KOPT-K1 (cell line): Measurements from ENCODE around the gene CACNA1B.

ENCODE experiments used
- H3K27ac ChIP-seq: fragments of 200-600 bp; sonication (generic); 2 replicates; pipeline ENCODE4 v1.5.1; 2016; ENCODE audit warnings: antibody characterized with exemption, mild to moderate bottlenecking, low read depth, low read length; ENCODE audit not compliant: poor library complexity, severe bottlenecking
- H3K36me3 ChIP-seq: fragments of 200-600 bp; sonication (generic); 2 replicates; pipeline ENCODE4 v1.5.1; 2017; ENCODE audit warnings: antibody characterized with exemption, mild to moderate bottlenecking, low read length, moderate library complexity; ENCODE audit not compliant: insufficient read depth
- H3K9me3 ChIP-seq: fragments of 200-600 bp; sonication (generic); 2 replicates; pipeline ENCODE4 v1.5.1; 2017; ENCODE audit warnings: antibody characterized with exemption, low read length, mild to moderate bottlenecking; ENCODE audit not compliant: insufficient read depth, poor library complexity, severe bottlenecking

The CACNA1B gene

DNA sequence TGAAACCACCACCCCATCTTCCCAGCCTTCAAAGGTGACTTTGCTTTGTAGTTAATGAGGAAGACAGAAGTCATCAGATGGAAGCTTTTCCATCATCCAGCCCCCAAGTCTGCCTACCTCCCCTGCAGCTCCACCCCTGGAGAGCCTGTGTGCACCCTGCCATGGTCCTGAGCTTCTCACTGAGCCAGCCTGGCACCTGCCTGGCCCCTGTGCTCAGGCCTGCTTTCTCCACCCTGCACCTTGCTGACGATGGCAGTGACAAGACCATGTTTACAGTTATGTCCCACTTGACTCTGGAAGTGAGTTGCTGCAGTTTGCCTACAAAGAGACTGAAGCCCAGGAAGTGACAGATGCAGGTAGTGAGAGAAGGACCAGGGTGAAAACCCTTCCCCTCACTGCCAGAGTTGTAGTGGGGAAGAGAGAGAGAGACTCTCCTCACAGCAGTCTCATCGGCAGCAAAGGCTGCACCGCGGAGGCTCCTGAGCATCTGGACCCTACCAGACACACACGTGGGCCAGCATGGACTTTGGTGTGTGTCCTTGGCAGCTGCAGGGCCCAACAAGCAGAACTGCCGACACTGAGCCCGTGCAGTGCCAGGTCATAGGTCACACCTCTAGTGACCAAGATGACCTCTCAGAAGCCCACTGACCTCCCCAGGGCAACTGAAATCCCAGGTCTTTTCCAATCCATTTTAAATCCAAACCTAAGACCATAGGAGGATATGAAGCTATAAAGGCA is 107.1 kb downstream of the CACNA1B start:
- no peak overlapping the region for H3K27ac ChIP-seq
- H3K9me3 ChIP-seq: no peaks in the 10 kb centered on the region
- no peaks in the 10 kb centered on the region for H3K36me3 ChIP-seq

DNA sequence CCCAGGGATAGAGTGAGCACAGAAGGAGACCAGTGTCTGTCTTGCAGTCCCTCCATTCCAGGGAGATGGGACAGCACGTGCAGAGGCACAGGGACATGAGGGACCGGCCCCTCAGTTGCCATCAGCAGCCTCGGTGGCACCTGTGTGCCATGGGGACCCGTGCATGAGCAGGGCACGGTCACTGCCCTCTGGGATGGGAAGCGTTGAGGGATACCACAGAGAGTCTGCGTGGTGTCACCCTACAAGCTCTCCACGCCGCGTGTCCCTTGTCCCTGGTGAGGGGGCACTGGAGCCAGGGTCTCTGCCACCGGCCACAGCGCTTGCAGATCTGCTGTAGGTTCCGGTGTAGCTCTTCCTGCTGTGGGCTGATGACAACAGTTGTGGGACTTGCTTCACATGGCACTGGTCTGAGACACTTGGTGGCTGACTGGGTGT is 108.1 kb downstream of the CACNA1B start:
- H3K27ac ChIP-seq: no peak overlapping the region
- H3K36me3 ChIP-seq: no peaks in the 10 kb centered on the region
- no peaks in the 10 kb centered on the region for H3K9me3 ChIP-seq

DNA sequence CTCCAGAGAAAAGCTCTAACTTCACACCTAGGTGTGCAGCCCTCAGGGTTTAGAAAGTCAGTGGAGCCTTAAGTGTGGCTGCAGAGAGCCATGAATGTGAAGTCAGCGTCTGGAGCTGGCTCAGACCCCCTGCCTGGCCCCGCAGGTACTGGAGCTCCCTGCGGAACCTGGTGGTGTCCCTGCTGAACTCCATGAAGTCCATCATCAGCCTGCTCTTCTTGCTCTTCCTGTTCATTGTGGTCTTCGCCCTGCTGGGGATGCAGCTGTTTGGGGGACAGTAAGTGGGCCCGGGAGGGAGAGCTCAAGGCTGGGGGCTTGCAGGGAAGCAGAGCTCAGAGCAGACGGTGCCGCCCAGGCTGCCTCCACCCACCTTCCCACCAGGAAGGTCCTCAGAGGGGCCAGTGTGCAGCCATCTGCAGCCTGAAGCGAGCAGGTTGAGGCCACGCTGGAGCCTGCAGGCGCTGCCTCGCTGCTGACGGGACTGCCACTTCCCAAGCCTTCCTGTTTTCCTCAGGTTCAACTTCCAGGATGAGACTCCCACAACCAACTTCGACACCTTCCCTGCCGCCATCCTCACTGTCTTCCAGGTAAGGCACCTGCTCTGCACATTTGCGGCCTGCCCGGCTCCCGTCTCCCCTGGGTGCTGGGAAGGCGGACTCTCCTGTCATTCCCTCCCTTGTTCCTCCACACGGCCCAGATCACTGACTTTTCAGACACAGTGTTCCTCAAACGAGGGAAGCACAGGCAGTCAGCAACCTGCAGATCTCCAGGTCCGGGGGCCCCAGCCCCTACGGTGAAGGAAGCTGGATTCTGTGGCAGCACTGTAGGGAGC is 108.9 kb downstream of the CACNA1B start:
- Histone ChIP-seq H3K9me3 (no peaks in the 10 kb centered on the region), H3K36me3 (no peaks in the 10 kb centered on the region)

DNA sequence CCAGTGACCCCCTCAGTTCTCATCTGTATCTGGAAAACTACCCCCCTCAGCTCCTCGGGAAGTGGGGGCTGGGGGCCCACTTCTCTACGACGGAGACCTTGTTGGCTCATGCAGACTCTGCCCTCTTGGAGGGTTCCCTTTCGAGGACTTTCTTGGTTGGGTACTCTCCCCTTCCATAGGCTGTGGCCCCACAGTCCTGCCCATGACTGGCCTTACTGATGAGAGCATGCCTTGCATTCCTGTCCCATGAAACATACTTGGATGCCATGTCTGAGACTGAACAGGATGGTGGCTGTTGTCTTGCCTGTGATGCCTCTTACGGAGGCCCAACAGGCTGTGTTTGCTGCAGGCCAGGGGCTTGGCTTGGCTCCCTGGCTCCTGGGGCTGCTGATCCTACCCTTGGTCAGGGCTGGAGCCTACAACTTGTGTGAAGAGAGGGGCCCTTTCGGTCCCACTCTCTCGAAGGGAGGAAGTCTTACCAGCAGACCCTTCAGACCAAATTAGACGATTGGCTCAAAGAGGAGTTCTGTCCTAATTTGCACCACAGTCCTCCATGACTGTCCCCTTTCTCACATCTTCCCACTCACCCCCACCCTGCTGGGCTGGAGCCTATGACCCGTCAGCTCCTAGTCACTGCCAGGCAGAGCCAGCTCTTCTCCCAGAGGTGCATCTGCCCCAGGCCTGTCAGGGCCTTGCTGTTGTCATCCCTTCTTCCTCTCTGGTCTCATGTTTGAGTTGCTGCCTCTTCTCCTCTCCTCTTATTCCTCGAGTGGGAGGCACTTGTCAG is 109.9 kb downstream of the CACNA1B start:
- no peaks in the 10 kb centered on the region for H3K9me3 ChIP-seq
- no peak overlapping the region for H3K27ac ChIP-seq
- no peaks in the 10 kb centered on the region for H3K36me3 ChIP-seq

More for the DNA sequence above, 108.9 kb downstream of the CACNA1B start:
- no peak overlapping the region for H3K27ac ChIP-seq

DNA sequence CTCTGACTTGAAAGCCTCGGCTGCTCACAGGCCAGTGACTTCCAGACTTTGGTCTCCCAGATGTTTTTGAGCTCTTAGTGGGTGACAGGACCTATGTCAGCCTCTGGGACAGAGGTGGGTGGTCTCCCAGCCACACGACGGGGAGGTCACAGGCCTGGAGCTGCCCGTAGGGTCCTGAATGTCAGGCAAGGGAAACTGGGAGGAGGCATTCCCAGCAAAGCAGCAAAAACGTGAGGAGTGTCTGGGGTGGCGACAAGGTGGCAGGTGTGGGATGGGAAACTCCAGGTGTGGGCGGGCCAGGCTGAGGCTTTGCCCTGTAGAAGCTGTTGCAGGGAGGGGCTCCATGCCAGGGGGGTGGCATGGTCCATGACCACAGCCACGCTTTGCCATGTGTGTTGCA is 110.5 kb downstream of the CACNA1B start:
- Histone ChIP-seq H3K36me3 (no peaks in the 10 kb centered on the region), H3K27ac (no peak overlapping the region), H3K9me3 (no peaks in the 10 kb centered on the region)

DNA sequence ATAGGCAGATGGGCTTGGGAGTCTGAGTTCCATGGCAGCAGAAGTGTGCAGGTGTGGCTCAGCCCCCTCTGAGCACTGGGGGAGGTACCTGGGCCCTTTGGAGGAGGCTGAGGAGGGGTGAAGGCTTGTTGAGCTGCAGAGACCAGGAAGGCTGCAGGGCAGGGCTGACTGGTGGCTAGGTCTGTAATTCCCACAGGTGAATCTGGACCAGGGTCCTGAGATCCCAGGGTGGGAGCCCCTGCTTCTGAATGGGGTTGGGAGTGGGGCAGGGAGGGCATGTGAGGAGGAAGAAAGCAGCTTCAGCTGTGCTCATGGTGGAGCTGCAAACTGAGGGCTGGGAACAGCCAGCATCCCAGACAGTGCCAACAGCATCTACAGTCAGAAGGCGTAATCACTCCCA is 111.1 kb downstream of the CACNA1B start:
- Histone ChIP-seq H3K36me3 (no peaks in the 10 kb centered on the region), H3K9me3 (no peaks in the 10 kb centered on the region), H3K27ac (no peak overlapping the region)

DNA sequence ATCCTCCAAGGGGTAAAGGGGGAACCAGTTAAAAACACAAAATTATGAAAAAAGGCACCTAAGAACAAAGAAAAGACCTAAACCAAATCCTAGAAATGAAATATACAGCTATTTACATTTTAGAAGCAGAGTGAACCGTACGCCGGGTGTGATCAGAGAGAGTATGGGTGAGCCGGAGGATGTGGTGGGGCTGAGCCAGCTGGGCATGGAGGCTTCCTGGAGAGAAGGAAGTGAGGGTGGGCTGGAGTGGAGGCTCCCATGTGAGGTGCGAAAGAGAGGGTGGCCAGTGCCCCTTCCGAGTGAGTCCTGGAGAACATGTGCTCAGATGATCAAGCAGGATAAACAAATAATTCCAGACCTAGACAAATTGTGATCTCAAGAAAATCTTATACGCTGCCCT is 111.6 kb downstream of the CACNA1B start:
- no peaks in the 10 kb centered on the region for H3K9me3 ChIP-seq

DNA sequence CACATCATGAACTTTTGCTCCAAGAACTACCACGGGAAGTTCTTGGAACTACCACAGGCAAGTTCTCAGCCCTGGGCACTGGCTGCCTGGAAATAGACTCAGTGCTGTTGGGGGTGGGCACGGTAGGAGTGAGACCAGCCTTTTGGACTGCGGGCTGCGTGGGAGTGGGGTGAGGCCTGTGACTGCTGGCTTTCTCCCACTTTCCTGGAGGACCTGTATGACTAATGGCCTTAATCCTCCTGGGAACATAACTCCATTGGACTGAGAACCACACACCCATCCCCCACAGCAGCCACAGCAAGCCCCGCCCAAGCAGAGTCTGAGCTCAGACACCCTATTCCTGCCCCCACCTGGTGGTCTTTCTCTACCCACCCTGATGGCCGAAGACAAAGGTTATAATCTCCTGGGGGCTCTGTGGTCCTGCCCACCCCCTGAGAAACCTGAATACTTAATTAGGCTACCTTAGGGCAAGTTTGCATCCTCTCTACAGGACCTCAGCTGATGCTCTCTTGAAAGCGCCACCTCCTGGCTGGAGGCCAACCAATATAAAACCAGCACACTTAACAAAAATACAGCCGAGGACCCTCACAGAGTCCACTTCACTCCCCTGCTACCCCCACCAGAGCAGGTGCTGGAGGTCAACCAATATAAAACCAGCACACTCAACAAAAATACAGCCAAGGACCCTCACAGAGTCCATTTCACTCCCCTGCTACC is 112.6 kb downstream of the CACNA1B start:
- Histone ChIP-seq H3K27ac (no peak overlapping the region), H3K9me3 (no peaks in the 10 kb centered on the region), H3K36me3 (no peaks in the 10 kb centered on the region)

More for the DNA sequence above, 111.6 kb downstream of the CACNA1B start:
- Histone ChIP-seq H3K36me3 (no peaks in the 10 kb centered on the region), H3K27ac (no peak overlapping the region)

DNA sequence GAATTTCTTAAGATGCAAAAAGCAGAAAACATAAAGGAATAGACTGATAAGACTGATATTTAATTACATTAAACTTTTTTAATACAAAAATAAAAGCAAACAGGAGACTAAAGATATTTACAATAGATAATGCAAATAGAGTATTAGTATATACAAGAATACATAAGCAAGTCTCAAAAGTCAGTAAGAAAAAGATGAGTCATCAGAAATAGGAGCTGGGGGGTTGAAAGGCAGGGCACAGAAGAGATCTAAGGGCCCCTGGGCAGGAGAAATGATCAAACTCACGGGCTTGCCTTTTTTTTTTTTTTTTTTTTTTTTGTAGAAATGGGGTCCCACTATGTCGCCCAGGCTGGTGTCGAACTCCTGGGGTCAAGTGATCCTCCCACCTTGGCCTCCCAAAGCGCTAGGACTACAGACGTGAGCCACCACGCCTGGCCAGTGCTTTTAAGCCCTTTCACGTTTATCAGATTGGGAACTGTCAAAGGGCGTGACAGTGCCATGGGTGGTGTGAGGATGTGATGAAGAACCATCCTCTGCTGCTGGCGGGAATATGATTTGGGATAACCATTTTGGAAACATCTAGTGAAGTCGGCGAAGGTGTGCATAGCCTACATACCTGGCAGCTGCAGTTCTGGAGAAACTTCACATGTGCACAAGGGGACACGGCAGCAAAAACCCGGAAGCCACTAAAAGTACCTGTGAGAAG is 126.1 kb downstream of the CACNA1B start:
- Histone ChIP-seq H3K27ac (no peak overlapping the region), H3K36me3 (no peaks in the 10 kb centered on the region), H3K9me3 (no peaks in the 10 kb centered on the region)

DNA sequence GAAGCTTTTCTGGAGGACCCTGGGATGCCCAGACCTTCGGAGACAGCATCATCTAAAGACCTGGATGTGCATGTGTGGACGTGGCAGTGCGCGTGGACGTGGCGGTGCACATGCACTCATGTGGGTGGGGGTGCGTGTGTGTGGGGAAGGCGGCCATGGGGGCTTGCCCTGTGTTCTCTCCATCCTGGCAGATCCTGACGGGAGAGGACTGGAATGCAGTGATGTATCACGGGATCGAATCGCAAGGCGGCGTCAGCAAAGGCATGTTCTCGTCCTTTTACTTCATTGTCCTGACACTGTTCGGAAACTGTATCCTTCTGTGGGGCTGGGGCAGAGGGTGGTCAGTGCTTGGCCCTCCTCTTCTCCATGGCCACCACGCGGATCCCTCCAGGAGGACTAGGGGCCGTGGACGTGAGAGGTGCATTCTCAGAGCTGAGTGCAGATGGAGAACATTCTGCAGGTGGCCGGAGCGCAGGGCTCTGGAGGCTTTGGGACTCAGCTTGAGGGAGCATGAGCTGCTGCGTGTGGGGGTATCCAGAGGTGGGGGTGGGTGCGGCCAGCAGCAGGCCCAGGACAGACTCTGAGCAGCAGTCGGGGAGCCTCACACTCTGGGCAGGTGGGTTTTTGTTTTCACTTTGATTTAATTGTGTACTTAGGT is 129.1 kb downstream of the CACNA1B start:
- Histone ChIP-seq H3K36me3 (no peaks in the 10 kb centered on the region), H3K27ac (no peak overlapping the region), H3K9me3 (no peaks in the 10 kb centered on the region)

DNA sequence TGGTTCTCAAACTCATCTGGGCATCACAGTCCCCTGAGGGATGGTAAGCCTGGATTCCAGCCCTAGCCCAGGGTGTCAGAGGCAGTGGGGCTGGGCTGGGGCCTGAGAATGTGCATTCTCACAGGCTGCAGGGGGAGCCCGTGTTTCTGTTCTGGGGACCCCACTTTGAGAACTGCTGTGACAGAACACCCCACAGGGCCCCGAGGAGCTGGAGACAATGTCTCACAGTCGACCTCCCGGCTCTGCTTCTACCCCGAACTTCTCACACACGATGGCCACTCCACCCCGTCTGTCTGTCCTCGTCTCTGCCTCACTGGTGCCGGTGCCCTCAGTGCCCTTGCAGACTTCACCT is 130.0 kb downstream of the CACNA1B start:
- no peak overlapping the region for H3K27ac ChIP-seq
- H3K36me3 ChIP-seq: no peaks in the 10 kb centered on the region
- H3K9me3 ChIP-seq: no peaks in the 10 kb centered on the region

DNA sequence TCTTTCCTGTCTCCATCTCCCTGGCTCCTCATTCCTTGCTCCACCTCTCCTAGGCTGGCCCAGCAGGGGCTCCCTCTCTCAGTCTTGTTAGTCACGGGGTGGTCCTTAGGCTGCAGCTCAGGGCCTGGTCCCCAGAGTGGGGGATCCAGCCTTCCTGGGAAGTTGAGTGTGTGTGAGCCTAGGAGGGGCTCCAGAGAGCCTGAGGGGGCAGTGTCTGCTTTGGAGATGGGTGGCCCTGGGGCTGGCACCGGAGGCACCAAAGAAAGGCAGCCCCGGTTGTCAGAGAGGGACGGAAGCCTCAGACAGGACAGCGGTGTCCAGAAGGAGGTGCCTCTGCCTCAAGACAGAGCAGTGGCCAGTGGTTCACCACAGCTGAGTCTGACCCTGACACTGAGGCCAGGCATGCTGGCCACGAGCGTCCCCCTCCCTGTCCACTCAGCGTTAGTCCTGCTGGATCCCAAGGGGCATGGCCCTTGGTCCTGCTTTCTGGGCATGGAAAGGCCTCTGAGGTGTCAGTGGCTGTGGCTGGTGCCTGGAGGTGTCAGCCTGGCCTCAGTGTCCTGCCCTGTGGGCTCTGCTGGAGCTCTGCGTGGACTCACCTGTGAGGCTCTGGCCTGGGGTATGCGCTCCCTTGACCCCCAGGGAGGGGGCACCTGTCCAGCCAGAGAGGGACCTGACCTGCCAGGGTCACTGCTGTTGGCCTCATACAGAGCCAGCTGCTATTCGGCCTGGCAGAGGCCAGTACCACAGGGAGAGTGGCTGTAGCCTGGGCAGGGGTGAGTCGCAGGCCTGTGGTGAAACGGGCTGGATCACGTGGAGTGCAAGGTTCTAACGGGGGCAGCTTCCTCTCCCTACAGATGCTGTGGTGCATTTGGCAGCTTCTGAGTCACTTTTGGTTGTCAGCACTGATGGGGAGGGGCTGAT is 130.6 kb downstream of the CACNA1B start:
- Histone ChIP-seq H3K36me3 (no peaks in the 10 kb centered on the region), H3K27ac (no peak overlapping the region), H3K9me3 (no peaks in the 10 kb centered on the region)
